GM19372 (cell line): ENCODE data around the gene KIF1C.

Experiments used
- ATAC-seq: cut with Tn5 transposase; IDR thresholded peaks from one replicate; pipeline ENCODE4 v1.9.1; 2021; ENCODE audit warnings: mild to moderate bottlenecking, low read depth, moderate library complexity; ENCODE audit not compliant: unreplicated experiment

Gene KIF1C

GRCh38 chr17:4968486-4969046 is 29.2 kb upstream of the KIF1C start:
- no peak for ATAC-seq

GRCh38 chr17:4969047-4969550 is 28.7 kb upstream of the KIF1C start:
- ATAC-seq, result no peak

- ATAC-seq, result no peak
These were observed 28.1 kb upstream of the KIF1C start for GRCh38 chr17:4969551-4970173.

GRCh38 chr17:4970273-4970672 is 27.5 kb upstream of the KIF1C start:
- no peak for ATAC-seq

GRCh38 chr17:4971826-4972225 is 25.9 kb upstream of the KIF1C start:
- no peak for ATAC-seq

- ATAC-seq, result no peak
These were observed 25.4 kb upstream of the KIF1C start for GRCh38 chr17:4972322-4972721.

GRCh38 chr17:4972752-4973151 is 25.0 kb upstream of the KIF1C start:
- no peak for ATAC-seq

- no peak for ATAC-seq
These were observed 24.3 kb upstream of the KIF1C start for GRCh38 chr17:4973256-4974114.

- no peak for ATAC-seq
These were observed 23.6 kb upstream of the KIF1C start for GRCh38 chr17:4974115-4974670.

GRCh38 chr17:4978726-4979125 is 19.0 kb upstream of the KIF1C start:
- no peak for ATAC-seq

- no peak for ATAC-seq
These were observed 17.0 kb upstream of the KIF1C start for GRCh38 chr17:4980644-4981216.

GRCh38 chr17:4982305-4982704 is 15.4 kb upstream of the KIF1C start:
- ATAC-seq, result no peak

GRCh38 chr17:4986403-4986802 is 11.3 kb upstream of the KIF1C start:
- ATAC-seq, result no peak

- ATAC-seq, result peak; percentile 70
These were observed 10.6 kb upstream of the KIF1C start, which contains the start of gene CAMTA2 for GRCh38 chr17:4986951-4987766. TSS of gene CAMTA2 (minus strand) at chr17:4987675. CDS start at chr17:4986222, 1,453 bp downstream.

GRCh38 chr17:4987767-4988567 is 9.8 kb upstream of the KIF1C start:
- ATAC-seq, result peak; percentile 9

- no peak for ATAC-seq
These were observed 3.6 kb upstream of the KIF1C start for GRCh38 chr17:4994081-4994595.

- ATAC-seq, result no peak
These were observed 429 bp downstream of the KIF1C start for GRCh38 chr17:4998027-4998731.

- no peak for ATAC-seq
These were observed 1.1 kb downstream of the KIF1C start for GRCh38 chr17:4998732-4999429.
